Measurements from ENCODE around the gene TMEM161A.
"Not testable (repeated sequence)": the region's sequence is repeated elsewhere in the genome, so short reads cannot be mapped to it uniquely, and the experiment has no call there.

Gene TMEM161A

DNA sequence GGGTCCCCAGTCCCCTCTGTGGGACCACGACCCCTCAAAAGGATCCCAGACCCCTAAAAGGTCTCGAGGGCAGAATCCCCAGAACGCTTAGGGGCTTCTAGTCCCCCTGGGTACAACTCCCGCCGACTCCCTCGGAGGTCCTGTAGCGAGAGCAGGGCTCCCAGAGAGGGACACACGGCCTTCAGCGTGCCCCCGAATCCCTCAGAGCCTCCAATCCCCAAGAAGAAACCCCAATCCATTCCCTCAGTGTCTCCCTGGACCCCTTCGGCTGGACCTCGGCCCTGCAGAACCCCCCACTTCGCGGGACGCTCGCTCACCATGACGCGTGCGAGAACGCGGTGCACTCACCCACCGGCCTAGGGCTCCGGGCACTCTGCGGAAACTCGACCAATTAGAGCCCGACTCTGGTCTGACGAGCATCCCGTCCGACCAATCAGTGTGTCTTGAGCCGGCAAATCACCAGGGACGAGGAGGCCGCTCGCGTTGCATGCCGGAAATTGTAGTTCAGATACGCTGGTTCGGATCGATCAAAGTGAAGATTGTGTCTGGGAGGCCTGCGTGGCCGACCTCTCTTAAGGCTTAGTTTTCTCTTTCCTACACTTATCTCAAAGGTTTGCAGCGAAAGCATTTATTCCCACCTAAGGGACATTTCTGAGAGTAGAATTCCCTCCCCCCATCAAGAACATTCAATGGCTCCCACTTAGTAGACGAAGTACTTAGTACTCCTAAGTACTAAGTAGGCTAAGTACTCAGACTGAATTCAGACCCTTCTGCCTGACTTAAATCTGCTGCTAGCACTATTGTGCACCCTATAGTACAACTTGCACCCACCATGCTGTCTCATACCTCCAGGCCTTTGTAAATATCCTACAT lies at the start of gene TMEM161A:
TMEM161A (minus strand) TSS at position 370 of the 873 bp plus-strand sequence; CDS start at position 320, 50 bp downstream.
- peak; percentile 99 for DNase-seq (ENCODE audit: low read depth)

DNA sequence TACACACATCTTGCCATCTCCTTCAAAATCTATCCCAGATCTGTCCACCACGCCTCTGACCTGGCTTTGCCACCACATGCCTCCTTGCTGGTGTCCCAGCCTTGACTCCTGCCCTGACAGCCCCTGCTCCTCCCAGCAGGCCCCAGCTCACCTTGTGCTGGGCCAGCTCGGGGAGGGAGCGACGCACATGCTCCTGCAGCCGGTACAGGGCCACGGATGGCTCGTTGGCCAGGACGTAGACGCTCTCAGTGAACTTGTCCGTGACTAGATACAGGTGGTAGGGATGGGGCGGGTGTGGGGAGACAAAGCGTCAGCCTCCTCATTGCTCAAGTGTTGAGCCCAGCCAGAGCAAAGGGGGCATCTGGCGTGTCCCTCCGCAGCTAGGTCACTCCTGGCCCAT lies 48.5 kb upstream of the TMEM161A start:
- no peak for DNase-seq (ENCODE audit: low read depth)
- H3K4me3 ChIP-seq (ENCODE audit: low read depth, low read length): no peak overlapping the region

More for the DNA sequence above, at the start of gene TMEM161A:
- H3K4me3 ChIP-seq (ENCODE audit: low read depth, low read length): peak within 1 kb of the TSS; percentile 98

DNA sequence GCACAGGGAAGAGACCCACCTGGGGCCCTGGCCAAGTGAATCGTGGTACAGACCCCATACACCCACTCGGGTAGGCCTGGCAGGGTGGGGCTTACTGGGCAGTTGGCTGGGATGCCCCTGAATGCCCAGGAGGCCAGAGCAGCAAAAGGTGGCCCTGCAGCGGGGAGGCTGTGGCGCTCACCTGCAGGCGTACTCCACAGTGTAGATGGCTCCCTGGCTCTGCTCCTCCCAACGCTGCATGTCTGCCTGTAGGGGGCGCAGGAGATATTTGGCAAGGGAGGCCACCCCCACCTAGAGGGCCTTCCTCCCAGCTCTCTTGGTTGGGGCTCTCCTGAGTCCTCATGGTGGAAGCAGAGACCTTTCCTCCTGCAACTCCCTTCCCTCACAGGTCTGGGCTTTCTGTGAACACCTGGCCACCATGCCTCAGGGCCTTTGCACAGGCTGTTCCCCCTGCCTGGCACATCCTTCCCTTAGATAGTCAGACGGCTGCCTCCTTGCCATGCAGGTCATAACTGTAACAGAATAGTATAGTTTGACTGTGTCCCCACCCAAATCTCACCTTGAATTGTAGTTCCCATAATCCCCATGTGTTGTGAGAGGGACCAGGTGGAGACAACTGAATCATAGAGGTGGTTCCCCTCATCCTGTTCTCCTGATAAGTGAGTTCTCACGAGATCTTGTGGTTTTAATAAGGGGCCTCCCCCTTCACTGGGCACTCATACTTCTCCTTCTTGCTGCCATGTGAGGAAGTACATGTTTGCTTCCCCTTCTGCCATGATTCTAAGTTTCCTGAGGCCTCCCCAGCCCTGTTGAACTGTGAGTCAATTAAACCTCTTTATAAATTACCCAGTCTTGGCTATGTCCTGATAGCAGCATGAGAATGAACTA lies 47.8 kb upstream of the TMEM161A start:
- no peak for DNase-seq (ENCODE audit: low read depth)
- no peak overlapping the region for H3K4me3 ChIP-seq (ENCODE audit: low read depth, low read length)

DNA sequence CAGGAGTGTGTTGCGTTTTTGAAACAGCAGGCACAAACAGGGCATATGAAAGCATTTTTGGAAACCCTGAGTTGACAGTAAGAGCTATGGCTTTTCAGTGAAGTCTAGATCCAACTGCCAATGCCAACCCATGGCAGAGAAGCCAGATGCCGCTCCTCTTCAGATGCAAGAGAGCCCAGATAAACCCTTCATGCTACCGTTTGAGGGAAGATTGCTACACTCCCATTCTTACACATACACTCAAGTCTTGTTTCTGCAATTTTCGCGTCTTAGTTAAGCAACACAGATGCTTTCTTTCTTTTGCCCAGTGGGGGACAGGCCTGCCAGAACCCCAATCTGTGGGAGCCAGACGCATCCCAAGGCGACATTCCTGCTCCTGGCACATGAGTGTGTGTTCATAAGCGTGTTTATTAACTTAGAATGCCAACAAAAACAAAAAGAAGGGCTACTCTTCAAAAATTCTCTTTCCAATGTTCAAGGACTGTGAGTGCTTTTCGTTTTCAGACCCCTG lies 43.3 kb upstream of the TMEM161A start:
- no peak for DNase-seq (ENCODE audit: low read depth)
- H3K4me3 ChIP-seq (ENCODE audit: low read depth, low read length): no peak overlapping the region

DNA sequence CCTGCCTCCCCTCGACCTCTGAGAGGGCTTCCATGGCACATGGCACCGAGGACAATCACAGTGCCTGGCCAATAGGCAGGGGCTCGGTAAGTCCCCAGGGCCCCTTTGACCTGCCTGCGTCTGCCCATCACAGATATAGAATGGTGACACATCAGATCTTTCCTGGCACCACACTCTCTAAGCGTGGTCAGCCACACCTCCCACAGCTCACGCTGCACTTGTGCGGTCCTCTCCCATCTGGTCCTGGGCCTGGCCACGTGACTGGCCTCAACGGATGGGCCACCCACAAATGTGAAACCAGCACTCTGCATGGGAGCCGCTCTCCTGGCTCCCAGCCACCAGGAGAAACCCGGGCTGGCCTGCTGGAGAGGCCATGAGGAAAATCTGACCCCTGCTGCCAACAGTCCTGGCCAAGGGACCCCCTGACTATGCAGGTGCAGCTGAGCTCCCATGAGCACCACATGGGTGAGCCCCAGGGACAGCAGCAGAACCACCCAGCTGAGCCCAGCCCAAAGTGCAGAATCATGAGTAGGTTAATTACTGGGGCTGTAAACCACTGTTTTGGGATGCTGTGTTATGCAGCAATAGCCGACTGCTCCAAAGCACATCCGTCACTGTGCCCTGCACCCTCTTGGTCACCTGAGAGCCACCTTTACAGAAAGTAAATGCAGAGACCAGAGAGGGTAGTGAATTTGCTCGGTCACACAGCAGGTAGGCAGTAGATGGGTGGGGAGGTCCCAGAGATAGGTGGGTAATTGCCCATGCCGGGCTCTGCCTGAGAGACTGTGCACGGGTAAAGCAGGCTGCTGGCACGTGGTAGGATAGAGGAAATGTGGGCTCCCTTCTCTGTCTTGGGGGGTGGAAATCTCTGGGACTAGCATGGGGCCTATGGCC lies 41.5 kb upstream of the TMEM161A start:
- no peak for DNase-seq (ENCODE audit: low read depth)
- no peak overlapping the region for H3K4me3 ChIP-seq (ENCODE audit: low read depth, low read length)

DNA sequence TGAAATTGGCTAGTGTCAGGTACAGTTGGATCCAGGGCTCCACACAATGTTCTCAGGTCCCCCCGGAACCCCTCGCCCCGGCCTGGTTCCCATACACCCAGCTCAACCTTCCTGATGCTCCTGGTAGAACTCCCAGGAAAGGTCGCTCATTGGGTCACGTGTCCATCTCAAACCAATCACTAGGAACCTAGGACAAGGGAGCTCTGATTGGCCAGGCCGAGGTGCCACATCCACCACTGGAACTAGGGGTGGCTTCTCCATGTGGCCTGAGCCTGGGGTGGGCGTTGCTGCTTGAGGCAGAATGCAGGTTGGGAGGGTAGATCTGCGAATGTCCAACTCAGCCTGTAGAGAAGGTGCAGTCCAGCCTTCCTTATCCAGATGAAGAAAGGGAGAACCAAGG lies 38.7 kb upstream of the TMEM161A start:
- H3K4me3 ChIP-seq (ENCODE audit: low read depth, low read length): no peak overlapping the region
- DNase-seq (ENCODE audit: low read depth): no peak

DNA sequence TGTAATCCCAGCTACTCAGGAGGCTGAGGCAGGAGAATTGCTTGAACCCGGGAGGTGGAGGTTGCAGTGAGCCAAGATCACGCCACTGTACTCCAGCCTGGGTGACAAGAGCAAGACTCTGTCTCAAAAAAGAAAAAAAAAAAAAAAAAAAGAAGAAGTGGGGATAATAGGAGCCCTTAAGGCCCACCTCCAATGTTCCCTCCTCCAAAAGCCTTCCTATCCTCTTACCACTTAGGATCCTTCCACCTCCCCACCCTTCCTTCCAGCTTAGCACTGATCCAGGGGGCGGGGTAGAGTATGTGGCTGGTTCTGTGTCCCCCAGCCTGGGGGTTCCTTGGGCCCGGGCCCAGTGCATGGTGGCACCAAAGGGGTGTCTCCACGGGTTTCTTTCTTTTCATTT lies 35.0 kb upstream of the TMEM161A start:
- DNase-seq (ENCODE audit: low read depth); H3K4me3 ChIP-seq (ENCODE audit: low read depth, low read length): not testable (repeated sequence)

DNA sequence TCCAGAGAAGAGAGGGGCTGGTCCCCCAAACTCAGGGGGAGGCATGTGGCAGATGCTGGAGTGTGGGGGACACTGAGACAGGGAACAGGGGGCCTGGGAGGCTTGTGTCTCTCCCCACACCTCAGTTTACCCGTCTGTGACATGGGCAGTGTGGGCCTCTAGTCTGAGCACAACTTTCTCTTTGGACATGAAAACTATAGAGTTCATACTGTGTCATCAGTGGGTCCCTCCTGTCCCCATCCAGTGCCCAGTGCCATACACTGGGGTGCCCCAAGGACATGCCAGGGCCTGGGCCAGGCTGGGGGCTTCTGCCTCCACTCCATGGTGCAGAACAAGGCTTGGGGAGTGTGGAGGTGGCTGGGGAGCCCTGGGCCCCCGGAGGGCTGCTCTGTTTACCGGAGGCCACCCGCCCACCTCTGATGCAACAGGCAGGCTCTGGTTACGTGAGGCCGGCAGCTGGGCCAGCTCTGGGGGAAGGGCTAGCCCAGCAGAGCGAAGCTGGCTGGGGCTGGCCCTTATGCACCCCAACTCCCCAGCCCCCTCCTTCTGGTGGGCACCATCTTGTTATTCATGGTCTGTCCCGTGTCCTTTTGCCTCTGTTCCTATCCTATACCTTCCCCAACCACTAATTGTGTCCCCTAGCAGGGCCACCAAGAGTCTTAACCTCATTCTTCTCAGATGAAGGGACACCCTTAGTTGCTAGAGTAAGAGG lies 33.7 kb upstream of the TMEM161A start:
- H3K4me3 ChIP-seq (ENCODE audit: low read depth, low read length): no peak overlapping the region

DNA sequence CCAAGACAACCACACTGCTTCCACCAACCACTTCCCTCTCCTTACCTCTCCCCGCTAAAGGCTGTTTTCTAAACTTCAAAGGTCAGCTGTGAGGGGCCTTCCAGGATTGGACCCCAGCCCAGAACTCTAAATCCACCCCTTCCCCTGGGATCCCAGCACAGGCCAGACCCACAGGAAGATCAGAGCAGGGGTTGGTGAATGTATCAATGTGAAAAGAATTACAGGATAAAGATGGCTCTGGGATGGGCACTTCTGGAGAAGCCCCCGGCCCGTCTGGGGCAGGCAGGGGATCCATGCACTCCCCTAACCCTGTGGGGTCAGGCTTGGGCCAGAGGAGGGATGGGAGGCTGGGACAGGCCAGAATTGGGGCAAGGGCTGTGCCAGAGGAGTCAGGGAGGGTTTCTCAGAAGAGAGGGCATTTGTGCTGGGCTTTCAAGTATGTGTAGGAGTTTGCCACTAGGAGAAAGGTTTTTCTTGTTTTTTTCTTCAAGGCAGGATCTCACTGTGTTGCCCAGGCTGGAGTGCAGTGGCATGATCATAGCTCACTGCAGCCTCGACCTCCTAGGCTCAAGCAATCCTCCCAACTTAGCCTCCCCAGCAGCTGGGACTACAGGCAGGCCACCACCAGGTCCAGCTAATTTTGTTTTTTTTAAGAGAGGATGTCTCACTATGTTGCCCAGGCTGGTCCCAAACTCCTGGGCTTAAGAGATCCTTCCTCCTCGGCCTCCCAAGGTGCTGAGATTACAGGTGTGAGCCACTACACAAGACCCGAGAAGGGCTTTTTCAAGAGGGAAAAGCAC lies 32.8 kb upstream of the TMEM161A start:
- H3K4me3 ChIP-seq (ENCODE audit: low read depth, low read length): no peak overlapping the region
- no peak for DNase-seq (ENCODE audit: low read depth)

More for the DNA sequence above, 33.7 kb upstream of the TMEM161A start:
- DNase-seq (ENCODE audit: low read depth): peak; percentile 47

DNA sequence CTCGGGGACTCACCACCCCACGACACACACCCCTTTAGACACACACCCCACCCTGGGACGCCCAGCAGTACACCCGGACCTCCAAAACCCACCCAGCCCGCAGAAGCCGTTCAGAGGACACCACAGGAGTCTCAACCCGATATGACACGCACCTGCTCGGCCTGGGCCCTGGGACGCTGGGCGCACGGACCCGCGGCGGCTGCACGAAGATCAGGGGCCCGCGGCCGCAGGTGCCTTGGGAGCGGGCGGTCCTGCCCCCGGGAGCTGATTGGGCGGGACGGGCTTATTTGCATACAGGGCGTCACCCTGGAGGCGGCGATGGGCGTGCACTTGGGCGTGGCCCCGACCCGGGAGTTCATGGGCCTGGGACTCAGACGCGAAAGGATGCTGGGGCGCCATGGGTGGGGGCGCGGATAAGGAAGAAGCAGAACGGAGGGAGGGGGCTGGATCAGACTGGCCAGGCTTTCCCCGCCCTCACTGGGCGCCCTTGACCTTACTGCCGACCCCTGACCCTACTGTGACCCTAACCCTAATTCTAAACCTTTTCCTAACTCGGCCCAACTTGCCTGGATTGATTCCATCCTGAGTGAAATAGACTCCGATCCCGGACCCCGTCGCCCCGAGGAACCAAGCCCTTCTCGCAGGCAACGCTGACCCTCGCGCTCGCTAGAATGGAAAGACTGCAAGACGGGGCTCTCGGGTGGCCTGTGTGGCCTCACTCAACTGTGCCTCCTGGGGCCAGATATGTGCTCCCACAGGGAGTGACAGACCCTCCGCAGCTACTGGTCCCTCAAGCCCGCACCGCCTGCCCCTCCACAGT lies 32.0 kb upstream of the TMEM161A start, which contains the start of gene MEF2B:
MEF2B (minus strand) TSS at position 211 of the 820 bp plus-strand sequence. CDS start 19,528 bp downstream, outside the sequence.
- H3K4me3 ChIP-seq (ENCODE audit: low read depth, low read length): peak within 1 kb of the TSS; percentile 26
- DNase-seq (ENCODE audit: low read depth): no peak

DNA sequence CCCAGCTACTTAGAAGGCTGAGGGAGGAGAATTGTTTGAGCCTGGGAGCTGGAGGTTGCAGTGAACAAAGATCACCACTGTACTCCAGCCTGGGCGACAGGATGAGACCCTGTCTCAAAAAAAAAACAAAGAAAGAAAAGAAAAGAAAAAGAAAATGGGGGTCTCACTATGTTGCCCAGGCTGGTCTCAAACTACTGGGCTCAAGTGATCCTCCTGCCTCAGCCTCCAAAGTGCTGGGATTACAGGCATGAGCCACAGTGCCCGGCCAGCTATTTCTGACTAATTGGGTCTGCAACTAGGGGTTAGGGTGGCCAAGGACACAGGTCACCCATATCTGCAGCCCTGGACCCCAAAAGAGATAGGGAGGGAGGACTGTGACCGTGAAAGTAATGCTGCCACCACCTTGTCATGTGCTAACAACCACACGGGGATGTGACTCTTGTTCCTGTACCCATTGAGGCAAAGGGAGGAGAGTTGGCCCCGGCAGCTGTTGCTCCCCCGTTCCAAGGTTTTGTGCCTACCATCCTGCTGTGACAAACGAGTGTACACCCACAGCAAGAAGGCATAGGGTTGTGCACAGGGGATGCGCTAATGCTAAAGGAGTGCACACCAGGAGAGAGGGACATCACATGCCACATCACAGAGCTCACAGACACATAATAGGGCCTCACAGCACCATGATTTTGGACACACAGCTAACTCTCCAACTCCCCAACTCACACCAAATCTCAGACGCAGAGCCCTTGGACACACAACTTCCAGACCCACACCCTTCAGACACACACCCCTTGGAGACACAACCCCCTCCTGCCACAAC lies 31.2 kb upstream of the TMEM161A start:
- no peak overlapping the region for H3K4me3 ChIP-seq (ENCODE audit: low read depth, low read length)
- DNase-seq (ENCODE audit: low read depth): no peak

DNA sequence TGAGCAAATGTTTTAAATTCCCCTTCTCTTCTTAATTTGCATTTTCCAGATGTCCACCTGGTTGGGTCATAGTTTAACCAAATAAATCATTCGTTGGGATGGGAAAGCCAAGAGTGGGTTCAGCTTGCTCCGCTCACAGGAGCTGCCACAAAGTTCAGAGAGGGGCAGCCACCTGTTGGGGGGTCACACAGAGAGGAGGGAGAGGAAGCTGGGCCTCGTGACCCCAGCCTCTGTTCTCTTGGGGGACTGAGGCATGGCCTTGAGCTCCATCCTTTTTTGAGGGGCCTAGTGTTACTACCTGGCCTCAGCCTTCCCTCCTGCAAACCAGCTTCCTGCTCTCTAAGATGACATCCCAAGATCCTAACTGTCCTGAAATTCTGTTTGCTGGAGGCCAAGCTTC lies 29.3 kb upstream of the TMEM161A start:
- no peak for DNase-seq (ENCODE audit: low read depth)
- H3K4me3 ChIP-seq (ENCODE audit: low read depth, low read length): no peak overlapping the region

DNA sequence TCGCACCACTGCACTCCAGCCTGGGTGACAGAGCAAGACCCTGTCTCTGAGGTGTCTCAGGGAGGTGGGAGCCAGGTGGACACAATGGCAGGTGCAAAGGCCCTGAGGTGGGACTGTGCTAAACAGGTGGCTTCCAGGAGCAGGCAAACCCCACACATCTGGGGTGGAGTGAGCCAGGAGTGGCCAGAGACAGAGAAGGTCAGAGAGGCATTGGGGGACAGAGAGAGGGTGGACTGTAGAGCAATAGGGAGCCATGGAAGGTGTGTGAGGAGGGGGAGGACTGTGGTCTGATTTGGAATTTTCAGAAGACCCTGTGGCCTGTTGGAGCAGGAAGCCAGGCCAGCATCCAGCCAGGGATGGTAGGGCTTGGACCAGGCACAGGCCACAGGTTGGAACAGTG lies 27.1 kb upstream of the TMEM161A start:
- no peak overlapping the region for H3K4me3 ChIP-seq (ENCODE audit: low read depth, low read length)
- no peak for DNase-seq (ENCODE audit: low read depth)

DNA sequence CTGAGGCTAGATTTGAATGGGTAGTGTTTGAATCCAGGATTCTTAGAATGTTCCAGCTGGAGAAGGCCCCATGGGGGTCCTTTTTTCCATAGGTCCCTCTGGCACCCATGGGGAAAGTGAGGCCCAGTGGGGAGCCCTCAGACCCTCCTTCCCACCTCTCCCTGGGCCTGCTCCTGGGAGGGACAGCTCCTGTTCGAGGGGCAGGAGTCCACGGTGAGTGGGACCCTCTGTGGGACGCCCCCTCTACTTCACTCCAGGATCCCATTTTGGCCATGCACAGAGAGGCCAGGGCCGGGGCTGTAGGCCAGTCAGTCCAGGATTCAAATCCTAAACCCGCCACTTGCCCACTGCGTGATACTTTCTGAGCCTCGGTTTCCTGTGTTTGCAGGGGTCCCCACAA lies 24.2 kb upstream of the TMEM161A start:
- no peak for DNase-seq (ENCODE audit: low read depth)
- no peak overlapping the region for H3K4me3 ChIP-seq (ENCODE audit: low read depth, low read length)

DNA sequence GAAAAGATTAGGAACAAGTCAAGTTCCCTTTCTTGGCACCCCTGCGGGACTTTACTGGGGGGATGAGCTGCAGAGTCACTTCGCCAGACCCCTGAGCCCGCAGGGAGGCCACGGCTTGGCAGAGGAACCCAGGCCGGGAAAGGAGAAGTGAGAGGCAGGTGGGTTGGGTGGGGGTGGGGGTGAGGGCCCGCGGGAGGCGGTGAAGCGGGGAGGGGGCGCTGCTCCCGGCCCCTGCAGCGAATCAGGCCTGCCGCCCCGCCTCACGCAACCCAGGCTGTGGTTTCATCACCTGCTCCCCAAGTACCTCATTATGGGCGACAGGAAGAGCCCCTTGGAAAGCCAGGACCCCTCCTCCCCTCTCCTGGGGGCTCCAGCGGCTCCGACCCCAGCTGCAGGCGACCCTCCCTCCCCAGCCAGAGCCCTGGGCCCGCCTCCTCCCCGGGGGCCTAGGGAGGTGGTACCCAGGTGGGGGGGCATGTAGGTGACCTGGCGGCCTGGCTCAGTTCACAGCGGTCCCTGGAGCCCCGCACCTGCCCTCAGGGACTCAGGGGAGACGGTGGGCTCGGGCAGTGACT lies 22.3 kb upstream of the TMEM161A start:
- DNase-seq (ENCODE audit: low read depth): no peak
- no peak overlapping the region for H3K4me3 ChIP-seq (ENCODE audit: low read depth, low read length)

DNA sequence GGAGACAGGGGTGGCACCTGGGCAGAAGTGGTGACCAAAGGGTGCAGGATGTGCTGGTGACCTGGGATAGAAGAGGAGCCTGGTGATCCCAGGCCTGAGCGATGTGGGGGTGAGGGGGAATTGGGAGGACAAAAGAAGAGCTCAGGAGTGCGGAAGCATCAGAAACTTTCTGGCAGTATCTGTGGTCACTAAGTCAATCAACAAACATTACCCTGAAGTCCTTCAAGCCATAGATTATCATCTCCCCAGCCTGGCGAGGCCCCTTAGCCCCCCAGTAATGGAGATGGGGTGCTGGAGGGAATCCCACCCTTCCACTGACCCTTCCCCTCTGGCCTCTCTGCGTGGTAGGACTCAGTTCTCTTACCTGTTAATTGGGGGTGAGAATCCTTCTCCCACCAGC lies 21.3 kb upstream of the TMEM161A start:
- no peak for DNase-seq (ENCODE audit: low read depth)
- H3K4me3 ChIP-seq (ENCODE audit: low read depth, low read length): no peak overlapping the region
